GM10266 (cell line): ENCODE data around the gene SLC39A8.
"Not testable (repeated sequence)": the region's sequence is repeated elsewhere in the genome, so short reads cannot be mapped to it uniquely, and the experiment has no call there.

Experiments
- DNase-seq: peaks from one replicate; pipeline ENCODE4 v3.0.0; 2012; ENCODE audit errors: extremely low spot score
- CTCF ChIP-seq: IDR thresholded peaks from 2 replicates; pipeline ENCODE4 v1.5.1; 2012; ENCODE audit warnings: mild to moderate bottlenecking, low read depth; ENCODE audit not compliant: control insufficient read depth, insufficient read depth; ENCODE audit errors: missing control alignments

The SLC39A8 gene

GRCh38 chr4:102281171-102281839 is 64.0 kb downstream of the SLC39A8 start:
- no peak for DNase-seq

GRCh38 chr4:102273317-102273716 is 72.0 kb downstream of the SLC39A8 start:
- DNase-seq, result not testable (repeated sequence)

More at GRCh38 chr4:102281171-102281839, 64.0 kb downstream of the SLC39A8 start:
- no peak for TF ChIP-seq CTCF

GRCh38 chr4:102272318-102272717 is 73.0 kb downstream of the SLC39A8 start:
- no peak for DNase-seq
- no peak for TF ChIP-seq CTCF

GRCh38 chr4:102268355-102268754 is 76.9 kb downstream of the SLC39A8 start:
- DNase-seq, result no peak
- no peak for TF ChIP-seq CTCF

GRCh38 chr4:102263024-102263787 is 82.1 kb downstream of the SLC39A8 start:
- TF ChIP-seq CTCF, result peak; percentile 51
- DNase-seq, result peak; percentile 36

- TF ChIP-seq CTCF, result no peak
- DNase-seq, result no peak
Measured at GRCh38 chr4:102259702-102260101, 85.6 kb downstream of the SLC39A8 start.

GRCh38 chr4:102259081-102259480 is 86.2 kb downstream of the SLC39A8 start:
- DNase-seq, result no peak
- TF ChIP-seq CTCF, result no peak
